Bone marrow (tissue), 2 donors: ENCODE results near the gene C1QTNF12.

Experiments used
- DNase-seq, 2 donors: peaks; one replicate each; lab custom pipeline; 2025; lab: John Stamatoyannopoulos, UW

C1QTNF12 gene

GRCh38 chr1:1228596-1229321 is 17.8 kb downstream of the C1QTNF12 start:
- DNase-seq, result no peak

GRCh38 chr1:1228187-1228586 is 18.3 kb downstream of the C1QTNF12 start:
- DNase-seq, result no peak

DNA sequence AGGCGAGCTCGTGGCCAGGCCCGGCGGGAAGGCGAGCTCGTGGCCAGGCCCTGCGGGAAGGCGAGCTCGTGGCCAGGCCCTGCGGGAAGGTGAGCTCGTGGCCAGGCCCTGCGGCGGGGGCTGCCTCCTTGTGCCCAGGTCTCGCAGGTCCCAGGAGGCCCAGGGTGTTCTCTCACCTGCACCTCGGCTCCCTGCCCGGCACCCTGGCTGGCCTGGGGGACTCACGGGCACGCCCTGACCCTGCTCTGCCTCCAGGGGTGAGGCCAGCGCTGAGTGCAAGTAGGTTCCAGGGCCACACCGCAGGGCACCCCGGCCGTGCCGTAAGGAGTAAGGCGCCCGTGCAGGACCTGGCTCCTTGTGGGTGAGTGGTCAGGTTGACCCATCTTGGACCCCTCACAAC is 19.1 kb downstream of the C1QTNF12 start:
- DNase-seq, result no peak

DNA sequence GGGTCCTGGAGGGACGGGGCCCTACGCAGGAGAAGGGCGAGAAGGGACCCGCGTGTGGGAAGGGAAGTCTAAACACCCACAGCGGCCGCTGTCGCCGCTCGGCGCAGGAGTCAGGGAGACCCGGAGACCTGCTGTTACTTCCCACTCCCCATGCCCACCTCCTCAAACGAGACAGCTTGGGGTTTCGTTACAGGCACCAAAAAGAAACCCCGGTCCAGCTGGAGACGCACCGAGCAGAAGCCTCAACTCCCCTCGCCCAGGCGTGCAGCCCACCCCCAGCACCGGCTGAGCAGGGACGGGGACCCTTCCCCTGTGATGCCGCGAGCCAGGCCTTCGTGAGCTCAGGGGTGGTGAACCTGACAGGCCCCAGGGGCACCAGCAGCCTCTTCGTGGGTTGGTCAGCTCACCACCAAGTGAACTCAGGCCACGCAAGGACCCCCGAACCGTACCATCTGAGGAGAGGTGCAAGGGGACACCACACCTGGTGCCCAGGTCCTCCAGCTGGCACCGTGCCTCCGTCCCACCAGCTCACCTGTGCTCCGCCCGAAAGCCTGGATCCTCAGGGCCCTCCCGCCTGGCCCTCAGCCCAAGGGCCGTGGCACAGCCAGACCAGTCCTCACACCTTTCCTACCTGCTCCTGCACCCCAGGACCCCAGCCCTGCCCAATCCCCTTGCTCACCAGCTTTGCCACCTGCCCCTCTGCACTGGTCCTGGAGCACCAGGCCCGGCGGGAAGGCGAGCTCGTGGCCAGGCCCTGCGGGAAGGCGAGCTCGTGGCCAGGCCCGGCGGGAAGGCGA is 19.8 kb downstream of the C1QTNF12 start:
- DNase-seq, result no peak

GRCh38 chr1:1225913-1226312 is 20.6 kb downstream of the C1QTNF12 start:
- no peak for DNase-seq

DNA sequence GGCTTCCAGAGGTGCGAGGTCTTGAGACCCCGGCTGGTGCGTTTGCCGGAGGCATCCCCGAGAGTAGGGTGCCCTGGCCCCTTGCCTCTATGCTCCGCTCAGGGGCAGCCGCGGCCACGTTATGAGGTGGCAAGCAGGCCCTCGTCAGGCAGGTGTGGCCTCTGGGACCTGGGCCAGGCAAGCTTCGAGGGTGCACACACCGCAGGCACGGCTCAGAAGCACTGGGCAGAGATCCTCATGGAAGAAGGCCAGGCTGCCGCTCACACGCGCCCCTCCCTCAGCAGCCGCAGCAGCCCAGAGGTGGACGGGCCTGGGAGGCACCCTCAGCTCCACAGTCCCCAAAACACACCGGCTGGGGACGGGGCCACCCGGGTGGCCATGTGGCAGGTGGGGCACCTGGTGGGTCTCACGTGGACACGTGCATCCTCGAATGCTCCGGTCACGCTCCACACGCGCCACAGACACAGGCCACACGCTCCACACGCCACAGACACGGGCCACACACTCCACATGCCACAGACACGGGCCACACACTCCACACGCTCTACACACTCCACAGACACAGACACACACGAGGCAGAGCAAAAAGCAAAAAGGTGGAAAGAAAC is 21.2 kb downstream of the C1QTNF12 start:
- no peak for DNase-seq

GRCh38 chr1:1223891-1224290 is 22.6 kb downstream of the C1QTNF12 start:
- no peak for DNase-seq

DNA sequence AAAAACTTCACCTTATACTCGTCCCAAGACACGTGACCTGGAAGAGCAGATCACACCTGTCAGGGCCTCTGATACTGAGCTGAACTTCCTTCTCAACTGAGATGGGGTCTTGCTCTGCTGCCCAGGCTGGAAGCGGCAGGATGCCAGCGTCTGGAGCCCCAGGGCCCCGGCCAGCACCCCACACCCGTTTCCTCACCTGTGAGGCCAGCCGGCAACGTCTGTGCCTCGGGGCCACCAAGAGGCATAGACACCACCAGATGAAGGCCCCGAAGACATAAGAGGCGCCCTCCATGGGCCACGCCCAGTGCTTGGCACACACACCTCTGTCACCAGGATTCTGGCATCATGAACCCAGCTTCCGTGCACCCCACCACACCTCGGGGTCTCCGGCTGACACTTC is 23.2 kb downstream of the C1QTNF12 start:
- DNase-seq, result no peak

DNA sequence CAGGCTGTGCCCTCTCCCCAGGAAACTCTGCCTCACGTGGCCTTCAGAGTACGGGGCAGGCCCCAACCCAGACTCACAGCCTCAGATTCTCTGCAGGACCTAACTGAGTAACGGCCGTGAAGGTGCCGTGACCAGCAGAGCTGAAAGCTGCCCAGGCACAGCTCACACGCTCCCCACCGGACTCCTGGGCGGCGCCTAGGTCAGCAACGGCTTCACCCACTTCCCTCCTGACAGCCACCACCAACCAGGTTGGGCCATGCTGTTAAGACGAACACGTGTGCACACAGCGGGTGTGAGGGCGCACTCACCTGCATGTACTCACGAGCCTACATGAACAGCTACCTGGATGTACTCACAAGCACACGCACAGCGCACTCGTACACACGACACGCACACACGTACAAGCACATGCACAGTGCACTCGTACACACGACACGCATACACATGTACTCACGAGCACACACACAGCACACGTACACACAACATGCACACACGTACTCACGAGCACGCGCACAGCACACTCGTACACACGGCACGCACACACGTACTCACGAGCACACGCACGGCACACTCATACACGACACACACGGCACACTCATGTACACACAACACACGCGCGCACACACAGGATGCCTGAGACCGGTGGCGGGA is 23.8 kb downstream of the C1QTNF12 start:
- DNase-seq, result no peak

GRCh38 chr1:1221887-1222574 is 24.5 kb downstream of the C1QTNF12 start:
- DNase-seq, result no peak

DNA sequence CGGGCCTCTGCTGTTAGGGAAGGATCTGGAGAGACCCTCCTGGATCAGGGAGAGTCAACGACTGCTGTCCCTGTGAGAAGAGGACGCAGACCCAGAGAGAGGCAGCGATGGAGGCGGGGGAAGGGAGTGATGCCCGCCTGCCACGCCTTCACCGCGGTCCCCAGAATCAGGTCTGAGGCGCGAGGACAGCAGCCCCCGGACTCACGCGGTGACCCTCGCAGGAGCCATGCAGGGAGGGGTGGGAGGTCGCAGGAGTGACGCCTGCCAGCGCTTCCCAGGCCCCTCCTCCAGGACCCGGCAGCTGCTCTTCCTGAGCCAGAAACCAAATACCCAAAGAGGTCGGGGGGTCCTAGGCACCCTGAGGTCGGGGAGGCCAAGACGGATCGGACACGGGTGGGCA is 26.3 kb downstream of the C1QTNF12 start:
- DNase-seq, result no peak

GRCh38 chr1:1219341-1219740 is 27.2 kb downstream of the C1QTNF12 start:
- no peak for DNase-seq

GRCh38 chr1:1218524-1219200 is 27.9 kb downstream of the C1QTNF12 start:
- DNase-seq, result no peak

GRCh38 chr1:1217621-1218523 is 28.6 kb downstream of the C1QTNF12 start:
- DNase-seq, result no peak

GRCh38 chr1:1216770-1217620 is 29.5 kb downstream of the C1QTNF12 start:
- no peak for DNase-seq

- no peak for DNase-seq
Measured at GRCh38 chr1:1215881-1216605, 30.5 kb downstream of the C1QTNF12 start.

- no peak for DNase-seq
Measured at GRCh38 chr1:1215080-1215676, 31.3 kb downstream of the C1QTNF12 start.
